Measurements from ENCODE around the gene CCHCR1.

CCHCR1 gene

DNA sequence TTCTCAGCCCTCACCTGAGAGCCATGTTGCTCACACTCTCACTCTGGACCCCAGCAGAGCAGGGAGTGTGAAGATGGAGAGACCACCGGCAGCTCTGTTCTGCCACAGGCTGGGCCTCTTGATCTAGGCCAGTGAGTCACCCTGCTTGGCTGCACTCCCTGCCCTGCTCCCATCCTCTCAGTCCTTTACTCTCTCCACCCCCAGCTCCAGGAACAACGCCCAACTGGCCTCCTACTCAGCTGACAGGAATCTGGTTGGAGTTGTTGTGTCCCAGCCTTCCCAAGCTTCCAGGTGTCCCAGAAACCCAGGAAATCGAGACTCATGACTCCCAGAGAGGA lies 43.1 kb downstream of the CCHCR1 start, which contains the start of gene PSORS1C1:
Gene PSORS1C1 (plus strand): TSS at position 260 of the 338 bp plus-strand sequence. CDS start 14,833 bp downstream, outside the sequence.
- WGBS (ENCODE audit: extremely low coverage, insufficient coverage, low lambda C conversion rate), result no CpG with 5 or more reads among the region's 3 CpGs

DNA sequence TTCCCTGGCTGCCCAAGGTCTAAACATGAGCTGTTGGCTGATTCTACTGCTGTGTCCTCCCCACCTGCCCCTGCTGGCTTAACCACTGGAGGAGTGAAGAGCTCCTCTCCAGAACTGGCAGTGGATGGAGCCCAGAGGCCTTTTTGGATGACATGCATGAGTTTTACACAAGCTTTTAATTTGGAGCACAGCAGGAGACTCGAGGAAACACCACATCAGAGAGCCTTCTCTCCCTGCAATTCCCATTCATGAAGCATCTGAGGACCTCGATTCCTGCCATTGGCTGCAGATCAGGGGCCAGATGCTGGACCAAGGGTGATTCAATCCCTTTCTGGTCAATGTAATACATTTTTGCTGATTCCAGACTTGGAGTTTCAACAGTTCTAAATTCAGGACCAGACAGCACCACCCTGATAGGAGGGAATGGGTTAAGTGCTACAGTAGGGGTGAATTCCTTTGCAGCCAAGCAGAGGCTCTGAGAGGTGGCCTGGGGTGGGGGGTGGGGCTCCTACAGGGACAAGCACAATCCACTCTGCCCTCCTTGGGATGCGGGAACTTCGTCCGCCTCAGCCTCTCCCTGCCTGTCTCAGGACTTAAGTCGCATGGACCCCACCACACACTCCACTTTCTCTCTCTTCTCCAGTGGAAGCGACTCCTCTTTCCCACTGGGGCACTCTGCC lies 43.6 kb downstream of the CCHCR1 start:
- Histone ChIP-seq H2BK120ac (ENCODE audit: low read depth, low read length) (no peak overlapping the region), H3K4me1 (ENCODE audit: control insufficient read depth, low read depth, low read length) (peaks cover 15% of the 10 kb centered on the region), H4K8ac (ENCODE audit: low read depth, low read length) (no peak overlapping the region), H3K27me3 (ENCODE audit: insufficient read depth, low read length, poor library complexity) (no peaks in the 10 kb centered on the region), H3K79me2 (ENCODE audit: control insufficient read depth, insufficient read depth, low read length) (no peaks in the 10 kb centered on the region), H3K23ac (ENCODE audit: low read length) (no peak overlapping the region), H3K4ac (ENCODE audit: low read depth, low read length) (no peak overlapping the region), H3K79me1 (ENCODE audit: low read length) (no peaks in the 10 kb centered on the region), H2BK5ac (ENCODE audit: low read length) (no peak overlapping the region), H3K18ac (ENCODE audit: low read length) (no peak overlapping the region), H3K4me3 (ENCODE audit: low read length) (no peak overlapping the region), H3K56ac (ENCODE audit: low read length) (peak overlapping the region; percentile 18), H3K4me2 (ENCODE audit: low read length) (no peak overlapping the region), H2BK15ac (replicated peaks; ENCODE audit: low read depth) (no peak overlapping the region), H3K36me3 (ENCODE audit: control insufficient read depth, insufficient read depth, low read length) (no peaks in the 10 kb centered on the region), H3K27ac (ENCODE audit: low read depth, low read length) (peak overlapping the region; percentile 36), H3K9ac (ENCODE audit: low read length) (no peak overlapping the region), H2AK5ac (ENCODE audit: low read length) (no peak overlapping the region), H4K5ac (ENCODE audit: low read length) (no peak overlapping the region)
- peak; percentile 77 for DNase-seq
- no CpG with 5 or more reads among the region's 7 CpGs for WGBS (ENCODE audit: extremely low coverage, insufficient coverage, low lambda C conversion rate)

More for the DNA sequence above, 43.1 kb downstream of the CCHCR1 start, which contains the start of gene PSORS1C1:
- H3K4me1 ChIP-seq (ENCODE audit: control insufficient read depth, low read depth, low read length), result peaks cover 15% of the 10 kb centered on the region
- H3K4me3 ChIP-seq (ENCODE audit: low read length), result no peak within 1 kb of the TSS
- H3K18ac ChIP-seq (ENCODE audit: low read length), result no peak within 1 kb of the TSS
- peak within 1 kb of the TSS; percentile 36 for H3K27ac ChIP-seq (ENCODE audit: low read depth, low read length)
- peak; percentile 88 for DNase-seq
- no peak within 1 kb of the TSS for H3K4ac ChIP-seq (ENCODE audit: low read depth, low read length)
- H3K9ac ChIP-seq (ENCODE audit: low read length), result peak within 1 kb of the TSS; percentile 47
- H2BK120ac ChIP-seq (ENCODE audit: low read depth, low read length), result no peak within 1 kb of the TSS
- H3K79me2 ChIP-seq (ENCODE audit: control insufficient read depth, insufficient read depth, low read length), result no peaks in the 10 kb centered on the region
- H4K5ac ChIP-seq (ENCODE audit: low read length), result no peak within 1 kb of the TSS
- no peak within 1 kb of the TSS for H4K8ac ChIP-seq (ENCODE audit: low read depth, low read length)
- H3K4me2 ChIP-seq (ENCODE audit: low read length), result no peak within 1 kb of the TSS
- no peaks in the 10 kb centered on the region for H3K79me1 ChIP-seq (ENCODE audit: low read length)
- no peak within 1 kb of the TSS for H2BK15ac ChIP-seq (replicated peaks; ENCODE audit: low read depth)
- H3K36me3 ChIP-seq (ENCODE audit: control insufficient read depth, insufficient read depth, low read length), result no peaks in the 10 kb centered on the region
- H2AK5ac ChIP-seq (ENCODE audit: low read length), result peak within 1 kb of the TSS; percentile 85
- H3K27me3 ChIP-seq (ENCODE audit: insufficient read depth, low read length, poor library complexity), result no peaks in the 10 kb centered on the region
- H3K56ac ChIP-seq (ENCODE audit: low read length), result peak within 1 kb of the TSS; percentile 60
- no peak within 1 kb of the TSS for H3K23ac ChIP-seq (ENCODE audit: low read length)
- H2BK5ac ChIP-seq (ENCODE audit: low read length), result peak within 1 kb of the TSS; percentile 30

DNA sequence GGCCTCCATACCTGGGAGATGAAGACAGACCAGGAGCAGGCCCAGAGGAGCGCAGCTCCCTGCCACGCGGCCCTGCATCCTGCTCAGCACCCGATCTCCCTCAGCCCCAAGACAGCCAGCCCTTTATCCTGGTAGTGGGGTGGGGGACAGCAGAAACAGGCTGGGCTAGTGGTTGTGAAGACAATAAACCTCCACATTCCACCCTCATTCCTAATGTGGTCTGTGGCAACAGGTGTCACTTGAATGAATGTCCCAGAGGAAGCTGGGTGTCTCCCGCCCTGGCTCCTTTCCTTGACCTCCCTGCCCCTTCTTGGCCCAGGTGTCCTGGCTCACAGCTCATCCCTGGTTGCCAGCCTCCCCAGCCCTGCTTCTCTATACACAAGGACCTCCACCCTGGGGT lies 45.1 kb downstream of the CCHCR1 start, which contains the start of gene C6orf15:
Gene C6orf15 (minus strand): TSS at position 98 of the 400 bp plus-strand sequence. CDS start 20 bp downstream, at position 78.
- Histone ChIP-seq H4K5ac (ENCODE audit: low read length) (no peak within 1 kb of the TSS), H3K4me1 (ENCODE audit: control insufficient read depth, low read depth, low read length) (peaks cover 15% of the 10 kb centered on the region), H3K9ac (ENCODE audit: low read length) (no peak within 1 kb of the TSS), H3K79me1 (ENCODE audit: low read length) (no peaks in the 10 kb centered on the region), H3K27ac (ENCODE audit: low read depth, low read length) (no peak within 1 kb of the TSS), H3K56ac (ENCODE audit: low read length) (no peak within 1 kb of the TSS), H3K4me2 (ENCODE audit: low read length) (no peak within 1 kb of the TSS), H3K18ac (ENCODE audit: low read length) (no peak within 1 kb of the TSS), H3K23ac (ENCODE audit: low read length) (no peak within 1 kb of the TSS), H2BK120ac (ENCODE audit: low read depth, low read length) (no peak within 1 kb of the TSS), H3K79me2 (ENCODE audit: control insufficient read depth, insufficient read depth, low read length) (no peaks in the 10 kb centered on the region), H2BK15ac (replicated peaks; ENCODE audit: low read depth) (no peak within 1 kb of the TSS), H4K8ac (ENCODE audit: low read depth, low read length) (no peak within 1 kb of the TSS), H3K36me3 (ENCODE audit: control insufficient read depth, insufficient read depth, low read length) (no peaks in the 10 kb centered on the region), H3K4me3 (ENCODE audit: low read length) (no peak within 1 kb of the TSS), H2BK5ac (ENCODE audit: low read length) (no peak within 1 kb of the TSS), H3K4ac (ENCODE audit: low read depth, low read length) (no peak within 1 kb of the TSS), H3K27me3 (ENCODE audit: insufficient read depth, low read length, poor library complexity) (no peaks in the 10 kb centered on the region), H2AK5ac (ENCODE audit: low read length) (no peak within 1 kb of the TSS)
- DNase-seq, result peak; percentile 47
- no CpG with 5 or more reads among the region's 5 CpGs for WGBS (ENCODE audit: extremely low coverage, insufficient coverage, low lambda C conversion rate)

DNA sequence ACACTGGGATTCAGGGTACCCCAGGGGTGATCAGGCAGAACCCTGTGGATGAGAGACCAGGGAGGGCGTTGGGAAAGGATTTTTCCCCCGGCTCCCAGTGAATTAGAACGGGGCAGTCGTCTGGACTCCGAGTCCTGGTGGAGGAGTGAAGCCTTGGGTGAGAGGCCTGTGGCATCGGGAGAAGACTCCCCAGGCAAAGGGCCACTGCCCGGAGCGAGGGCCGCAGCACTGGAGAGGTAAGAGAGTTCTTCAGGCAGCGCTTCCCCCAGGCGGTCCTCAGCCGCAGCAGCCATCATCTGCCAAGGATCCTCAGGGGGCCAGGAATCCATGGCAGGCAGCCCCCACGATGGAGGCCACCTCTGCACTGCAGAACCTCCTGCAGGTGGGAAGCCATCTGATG lies 45.9 kb downstream of the CCHCR1 start:
- Histone ChIP-seq H3K4ac (ENCODE audit: low read depth, low read length) (no peak overlapping the region), H3K18ac (ENCODE audit: low read length) (no peak overlapping the region), H4K5ac (ENCODE audit: low read length) (no peak overlapping the region), H2BK5ac (ENCODE audit: low read length) (no peak overlapping the region), H3K36me3 (ENCODE audit: control insufficient read depth, insufficient read depth, low read length) (no peaks in the 10 kb centered on the region), H2AK5ac (ENCODE audit: low read length) (no peak overlapping the region), H2BK120ac (ENCODE audit: low read depth, low read length) (no peak overlapping the region), H2BK15ac (replicated peaks; ENCODE audit: low read depth) (no peak overlapping the region), H3K9ac (ENCODE audit: low read length) (no peak overlapping the region), H3K79me1 (ENCODE audit: low read length) (no peaks in the 10 kb centered on the region), H3K4me3 (ENCODE audit: low read length) (no peak overlapping the region), H3K27me3 (ENCODE audit: insufficient read depth, low read length, poor library complexity) (no peaks in the 10 kb centered on the region), H3K4me1 (ENCODE audit: control insufficient read depth, low read depth, low read length) (peaks cover 15% of the 10 kb centered on the region), H3K4me2 (ENCODE audit: low read length) (no peak overlapping the region), H3K23ac (ENCODE audit: low read length) (no peak overlapping the region), H3K56ac (ENCODE audit: low read length) (no peak overlapping the region), H4K8ac (ENCODE audit: low read depth, low read length) (no peak overlapping the region), H3K79me2 (ENCODE audit: control insufficient read depth, insufficient read depth, low read length) (no peaks in the 10 kb centered on the region), H3K27ac (ENCODE audit: low read depth, low read length) (no peak overlapping the region)
- no CpG with 5 or more reads among the region's 13 CpGs for WGBS (ENCODE audit: extremely low coverage, insufficient coverage, low lambda C conversion rate)
- DNase-seq, result no peak

DNA sequence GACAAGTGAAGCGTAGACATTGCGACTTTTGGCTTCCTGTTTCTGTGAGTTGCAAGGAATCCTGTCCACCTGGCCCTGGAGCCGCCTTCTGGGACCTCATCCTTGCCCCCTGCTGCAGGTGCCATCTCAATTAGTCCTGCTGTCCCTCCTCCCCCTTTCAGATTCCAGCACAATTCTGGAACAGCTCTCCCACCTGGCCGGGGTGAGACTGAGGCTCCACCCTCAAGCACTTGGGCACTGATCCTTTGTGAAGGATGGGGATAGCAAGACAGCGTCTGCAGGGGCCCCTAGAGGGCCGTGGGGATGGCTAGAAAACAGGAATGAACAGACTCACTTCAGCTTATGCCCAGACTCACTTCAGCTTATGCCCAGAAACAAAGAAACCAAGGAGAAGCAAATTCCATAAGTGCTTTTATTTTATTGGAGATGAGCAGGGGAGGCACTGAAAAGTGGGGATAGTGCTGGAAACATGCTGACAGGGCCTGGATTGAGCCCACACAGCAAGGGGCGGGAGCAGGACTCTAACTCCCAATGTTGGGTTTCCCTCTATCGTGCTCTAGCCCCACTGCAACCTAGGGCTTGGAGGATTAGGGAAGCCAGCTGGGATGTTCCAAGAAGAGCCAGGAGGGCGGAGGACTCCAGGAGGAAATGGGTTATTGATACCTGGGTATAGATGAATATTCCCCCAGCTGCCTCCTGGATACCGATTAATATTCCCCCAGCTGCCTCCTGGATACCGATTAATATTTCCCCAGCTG lies 46.6 kb downstream of the CCHCR1 start:
- Histone ChIP-seq H3K27me3 (ENCODE audit: insufficient read depth, low read length, poor library complexity) (no peaks in the 10 kb centered on the region), H3K56ac (ENCODE audit: low read length) (no peak overlapping the region), H4K8ac (ENCODE audit: low read depth, low read length) (no peak overlapping the region), H3K79me2 (ENCODE audit: control insufficient read depth, insufficient read depth, low read length) (no peaks in the 10 kb centered on the region), H3K4me2 (ENCODE audit: low read length) (no peak overlapping the region), H3K4me1 (ENCODE audit: control insufficient read depth, low read depth, low read length) (peaks cover 15% of the 10 kb centered on the region), H2AK5ac (ENCODE audit: low read length) (no peak overlapping the region), H2BK5ac (ENCODE audit: low read length) (no peak overlapping the region), H4K5ac (ENCODE audit: low read length) (no peak overlapping the region), H3K23ac (ENCODE audit: low read length) (no peak overlapping the region), H3K9ac (ENCODE audit: low read length) (no peak overlapping the region), H3K18ac (ENCODE audit: low read length) (no peak overlapping the region), H3K4ac (ENCODE audit: low read depth, low read length) (no peak overlapping the region), H3K36me3 (ENCODE audit: control insufficient read depth, insufficient read depth, low read length) (no peaks in the 10 kb centered on the region), H2BK120ac (ENCODE audit: low read depth, low read length) (no peak overlapping the region), H3K27ac (ENCODE audit: low read depth, low read length) (no peak overlapping the region), H3K79me1 (ENCODE audit: low read length) (no peaks in the 10 kb centered on the region), H2BK15ac (replicated peaks; ENCODE audit: low read depth) (no peak overlapping the region), H3K4me3 (ENCODE audit: low read length) (no peak overlapping the region)
- DNase-seq, result peak; percentile 59
- no CpG with 5 or more reads among the region's 11 CpGs for WGBS (ENCODE audit: extremely low coverage, insufficient coverage, low lambda C conversion rate)

Measured in mesendoderm (in vitro differentiated cells).